ENCODE measurements around the gene PRKAR2A. TPM values are rescaled to one million over a fixed set of nuclear protein-coding genes. Genes with fewer than 3 reads are reported as not detected.

Gene PRKAR2A
- total and polyA plus RNA-seq, 9 of the 15 experiments (the other 6 are each of a cell fraction or from before 2014, with no cell fraction given): 15.9 to 84.5 (median 37.6) TPM

- POLR2A ChIA-PET: interaction anchor here (0.7 to 1.9 kb wide), 2 partner anchors 17 to 1065 kb away, joined by 3 to 6 read pairs; partner anchors contain the start of gene PRKAR2A
- WGBS (ENCODE audit: insufficient coverage, low coverage, missing lambda C conversion rate): 54% methylated on average over 4 of the region's 6 CpGs
- CTCF ChIA-PET (ENCODE audit: low intra/inter-chr PET ratio): no interaction called here
These were observed 17.0 kb downstream of the PRKAR2A start for GRCh38 chr3:48830715-48831114.

More at GRCh38 chr3:48830715-48831114, 17.0 kb downstream of the PRKAR2A start:
- no TSS peak for BruUV-seq (replicated peaks)
- H3K4me2 ChIP-seq (ENCODE audit: insufficient read depth, low read length): no peak overlapping the region
- TF ChIP-seq ZNF133 (CRISPR knock-in tag; IDR thresholded peaks at IDR 0.05): no peak
- no peak for TF ChIP-seq CBX3 (IDR thresholded peaks at IDR 0.05; ENCODE audit: borderline replicate concordance in 1 of 2, low read length in 2 of 2)
- TF ChIP-seq EP300 (IDR thresholded peaks at IDR 0.05; ENCODE audit: low read length): no peak
- TF ChIP-seq ZC3H11A (IDR thresholded peaks at IDR 0.05; ENCODE audit: low read depth, low read length): no peak
- no peak for TF ChIP-seq ZBTB9 (CRISPR knock-in tag; IDR thresholded peaks at IDR 0.05)
- TF ChIP-seq, protein P1, sequence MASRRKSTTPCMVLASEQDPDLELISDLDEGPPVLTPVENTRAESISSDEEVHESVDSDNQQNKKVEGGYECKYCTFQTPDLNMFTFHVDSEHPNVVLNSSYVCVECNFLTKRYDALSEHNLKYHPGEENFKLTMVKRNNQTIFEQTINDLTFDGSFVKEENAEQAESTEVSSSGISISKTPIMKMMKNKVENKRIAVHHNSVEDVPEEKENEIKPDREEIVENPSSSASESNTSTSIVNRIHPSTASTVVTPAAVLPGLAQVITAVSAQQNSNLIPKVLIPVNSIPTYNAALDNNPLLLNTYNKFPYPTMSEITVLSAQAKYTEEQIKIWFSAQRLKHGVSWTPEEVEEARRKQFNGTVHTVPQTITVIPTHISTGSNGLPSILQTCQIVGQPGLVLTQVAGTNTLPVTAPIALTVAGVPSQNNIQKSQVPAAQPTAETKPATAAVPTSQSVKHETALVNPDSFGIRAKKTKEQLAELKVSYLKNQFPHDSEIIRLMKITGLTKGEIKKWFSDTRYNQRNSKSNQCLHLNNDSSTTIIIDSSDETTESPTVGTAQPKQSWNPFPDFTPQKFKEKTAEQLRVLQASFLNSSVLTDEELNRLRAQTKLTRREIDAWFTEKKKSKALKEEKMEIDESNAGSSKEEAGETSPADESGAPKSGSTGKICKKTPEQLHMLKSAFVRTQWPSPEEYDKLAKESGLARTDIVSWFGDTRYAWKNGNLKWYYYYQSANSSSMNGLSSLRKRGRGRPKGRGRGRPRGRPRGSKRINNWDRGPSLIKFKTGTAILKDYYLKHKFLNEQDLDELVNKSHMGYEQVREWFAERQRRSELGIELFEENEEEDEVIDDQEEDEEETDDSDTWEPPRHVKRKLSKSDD (conservative IDR thresholded peaks at IDR 0.05; ENCODE audit: low read length): no peak
- TF ChIP-seq NFYB (IDR thresholded peaks at IDR 0.05; ENCODE audit: extremely low read depth, insufficient read length): no peak
- TF ChIP-seq, protein P2, sequence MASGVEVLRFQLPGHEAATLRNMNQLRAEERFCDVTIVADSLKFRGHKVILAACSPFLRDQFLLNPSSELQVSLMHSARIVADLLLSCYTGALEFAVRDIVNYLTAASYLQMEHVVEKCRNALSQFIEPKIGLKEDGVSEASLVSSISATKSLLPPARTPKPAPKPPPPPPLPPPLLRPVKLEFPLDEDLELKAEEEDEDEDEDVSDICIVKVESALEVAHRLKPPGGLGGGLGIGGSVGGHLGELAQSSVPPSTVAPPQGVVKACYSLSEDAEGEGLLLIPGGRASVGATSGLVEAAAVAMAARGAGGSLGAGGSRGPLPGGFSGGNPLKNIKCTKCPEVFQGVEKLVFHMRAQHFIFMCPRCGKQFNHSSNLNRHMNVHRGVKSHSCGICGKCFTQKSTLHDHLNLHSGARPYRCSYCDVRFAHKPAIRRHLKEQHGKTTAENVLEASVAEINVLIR (CRISPR knock-in tag; IDR thresholded peaks at IDR 0.05): no peak
- TF ChIP-seq TBL1XR1 (IDR thresholded peaks at IDR 0.05; ENCODE audit: low read length in 2 of 2): no peak
- intact Hi-C loops (cut with micrococcal nuclease) (no loop called here), in situ Hi-C loops (cut with MboI) (no loop called here)
- FAIRE-seq (no peak), ATAC-seq (no peak), DNase-seq (ENCODE audit: extremely low read depth in 1 of 4, low spot score in 3 of 4) (no peak)
- H3K9me1 ChIP-seq (ENCODE audit: control insufficient read depth, insufficient read depth, low read length): no peaks in the 10 kb centered on the region
- H3K79me2 ChIP-seq (ENCODE audit: control insufficient read depth, insufficient read depth, low read length): peaks cover 46% of the 10 kb centered on the region
- peaks cover 6% of the 10 kb centered on the region in 2 experiments; a peak in 2 of 5 replicates for H3K4me1 ChIP-seq (replicated peaks in 1 of 2; ENCODE audit: control insufficient read depth in 2 of 2, insufficient read depth in 2 of 2, low read length in 2 of 2)
- no peaks in the 10 kb centered on the region for H3K27me3 ChIP-seq (ENCODE audit: control insufficient read depth in 2 of 2, insufficient read depth in 2 of 2, low read length in 2 of 2)
- H4K20me1 ChIP-seq (replicated peaks; ENCODE audit: control insufficient read depth, insufficient read depth, low read length): no peaks in the 10 kb centered on the region
- H3K4me3 ChIP-seq: no peak overlapping the region
- no peak overlapping the region for H2AFZ ChIP-seq (ENCODE audit: low read depth, low read length)
- no peaks in the 10 kb centered on the region for H3K9me3 ChIP-seq (replicated peaks; ENCODE audit: control insufficient read depth, insufficient read depth, low read depth, low read length)
- no peak overlapping the region for H3K27ac ChIP-seq (ENCODE audit: extremely low read depth, low read depth, low read length)
- H3K36me3 ChIP-seq (ENCODE audit: control insufficient read depth, insufficient read depth, low read length): no peaks in the 10 kb centered on the region
- no peak overlapping the region for H3K9ac ChIP-seq (ENCODE audit: insufficient read depth in 1 of 2, low read depth in 2 of 2, low read length in 2 of 2)

Measured in K562 (cell line).